ENCODE data around the gene RSBN1. TPM values are rescaled to one million over a fixed set of nuclear protein-coding genes. Genes with fewer than 3 reads are reported as not detected.

The RSBN1 gene
- total and polyA plus RNA-seq, 2 donors (not counting 1 experiment from before 2014, with no cell fraction given), result 9.4 to 10.2 TPM

- H3K4me1 ChIP-seq (ENCODE audit: control insufficient read depth, extremely low read depth, insufficient read depth, low read length), result peaks cover 12% of the 10 kb centered on the region
- DNase-seq (ENCODE audit: low read depth in 2 of 2), result no peak
- H3K36me3 ChIP-seq (ENCODE audit: control insufficient read depth, insufficient read depth, low read length), result no peaks in the 10 kb centered on the region
- no peaks in the 10 kb centered on the region for H3K27me3 ChIP-seq (ENCODE audit: control insufficient read depth, insufficient read depth, low read length)
- H3K27ac ChIP-seq (ENCODE audit: insufficient read depth, low read length), result no peak overlapping the region
- H3K9me3 ChIP-seq (ENCODE audit: control insufficient read depth, insufficient read depth, low read depth, low read length), result no peaks in the 10 kb centered on the region
- no peak overlapping the region for H3K4me2 ChIP-seq (ENCODE audit: extremely low read depth, insufficient read depth, low read length)
- no peak for TF ChIP-seq CTCF (conservative IDR thresholded peaks at IDR 0.05 in 1 of 2, IDR thresholded peaks at IDR 0.05 in 1 of 2; ENCODE audit: low read depth in 1 of 2, low read length in 2 of 2)
- TF ChIP-seq EZH2 (IDR thresholded peaks at IDR 0.05; ENCODE audit: low read length, missing control alignments), result no peak
- no peaks in the 10 kb centered on the region for H3K79me2 ChIP-seq (ENCODE audit: control insufficient read depth, insufficient read depth, low read length)
- no peak overlapping the region for H2AFZ ChIP-seq (ENCODE audit: low read length)
- no peaks in the 10 kb centered on the region for H4K20me1 ChIP-seq (ENCODE audit: control insufficient read depth, extremely low read depth, insufficient read depth, low read length)
- no peak overlapping the region for H3K4me3 ChIP-seq (replicated peaks in 1 of 4; ENCODE audit: control extremely low read depth in 1 of 4, insufficient read depth in 1 of 4, low read depth in 3 of 4, low read length in 4 of 4)
- H3K9ac ChIP-seq (ENCODE audit: insufficient read depth, low read length), result no peak overlapping the region
Observed at GRCh38 chr1:113857776-113858175, 45.5 kb upstream of the RSBN1 start.

GRCh38 chr1:113856401-113856790 lies 44.1 kb upstream of the RSBN1 start:
- TF ChIP-seq CTCF (conservative IDR thresholded peaks at IDR 0.05 in 1 of 2, IDR thresholded peaks at IDR 0.05 in 1 of 2; ENCODE audit: low read depth in 1 of 2, low read length in 2 of 2), result no peak
- TF ChIP-seq EZH2 (IDR thresholded peaks at IDR 0.05; ENCODE audit: low read length, missing control alignments), result no peak
- no peaks in the 10 kb centered on the region for H3K9me3 ChIP-seq (ENCODE audit: control insufficient read depth, insufficient read depth, low read depth, low read length)
- H3K36me3 ChIP-seq (ENCODE audit: control insufficient read depth, insufficient read depth, low read length), result no peaks in the 10 kb centered on the region
- H3K9ac ChIP-seq (ENCODE audit: insufficient read depth, low read length), result no peak overlapping the region
- H3K79me2 ChIP-seq (ENCODE audit: control insufficient read depth, insufficient read depth, low read length), result no peaks in the 10 kb centered on the region
- no peak overlapping the region for H3K4me3 ChIP-seq (replicated peaks in 1 of 4; ENCODE audit: control extremely low read depth in 1 of 4, insufficient read depth in 1 of 4, low read depth in 3 of 4, low read length in 4 of 4)
- H3K27ac ChIP-seq (ENCODE audit: insufficient read depth, low read length), result no peak overlapping the region
- no peak overlapping the region for H2AFZ ChIP-seq (ENCODE audit: low read length)
- no peak overlapping the region for H3K4me2 ChIP-seq (ENCODE audit: extremely low read depth, insufficient read depth, low read length)
- no peaks in the 10 kb centered on the region for H3K27me3 ChIP-seq (ENCODE audit: control insufficient read depth, insufficient read depth, low read length)
- peaks cover 12% of the 10 kb centered on the region for H3K4me1 ChIP-seq (ENCODE audit: control insufficient read depth, extremely low read depth, insufficient read depth, low read length)
- no peak for DNase-seq (ENCODE audit: low read depth in 2 of 2)
- no peaks in the 10 kb centered on the region for H4K20me1 ChIP-seq (ENCODE audit: control insufficient read depth, extremely low read depth, insufficient read depth, low read length)

GRCh38 chr1:113855630-113856400 lies 43.5 kb upstream of the RSBN1 start:
- Histone ChIP-seq H3K4me2 (ENCODE audit: extremely low read depth, insufficient read depth, low read length) (no peak overlapping the region), H3K9me3 (ENCODE audit: control insufficient read depth, insufficient read depth, low read depth, low read length) (no peaks in the 10 kb centered on the region), H3K4me1 (ENCODE audit: control insufficient read depth, extremely low read depth, insufficient read depth, low read length) (peaks cover 9% of the 10 kb centered on the region), H3K36me3 (ENCODE audit: control insufficient read depth, insufficient read depth, low read length) (no peaks in the 10 kb centered on the region), H4K20me1 (ENCODE audit: control insufficient read depth, extremely low read depth, insufficient read depth, low read length) (no peaks in the 10 kb centered on the region), H3K9ac (ENCODE audit: insufficient read depth, low read length) (no peak overlapping the region), H3K4me3 (replicated peaks in 1 of 4; ENCODE audit: control extremely low read depth in 1 of 4, insufficient read depth in 1 of 4, low read depth in 3 of 4, low read length in 4 of 4) (no peak overlapping the region), H2AFZ (ENCODE audit: low read length) (no peak overlapping the region), H3K27me3 (ENCODE audit: control insufficient read depth, insufficient read depth, low read length) (no peaks in the 10 kb centered on the region), H3K79me2 (ENCODE audit: control insufficient read depth, insufficient read depth, low read length) (no peaks in the 10 kb centered on the region), H3K27ac (ENCODE audit: insufficient read depth, low read length) (no peak overlapping the region)
- DNase-seq (ENCODE audit: low read depth in 2 of 2), result no peak
- TF ChIP-seq EZH2 (IDR thresholded peaks at IDR 0.05; ENCODE audit: low read length, missing control alignments) (no peak), CTCF (conservative IDR thresholded peaks at IDR 0.05 in 1 of 2, IDR thresholded peaks at IDR 0.05 in 1 of 2; ENCODE audit: low read depth in 1 of 2, low read length in 2 of 2) (no peak)

All from fibroblast of lung (primary cell).